Measurements from ENCODE around the gene SMAP1.

The SMAP1 gene

GRCh38 chr6:70844301-70844700 is 176.6 kb downstream of the SMAP1 start:
- DNase-seq, result no peak

DNA sequence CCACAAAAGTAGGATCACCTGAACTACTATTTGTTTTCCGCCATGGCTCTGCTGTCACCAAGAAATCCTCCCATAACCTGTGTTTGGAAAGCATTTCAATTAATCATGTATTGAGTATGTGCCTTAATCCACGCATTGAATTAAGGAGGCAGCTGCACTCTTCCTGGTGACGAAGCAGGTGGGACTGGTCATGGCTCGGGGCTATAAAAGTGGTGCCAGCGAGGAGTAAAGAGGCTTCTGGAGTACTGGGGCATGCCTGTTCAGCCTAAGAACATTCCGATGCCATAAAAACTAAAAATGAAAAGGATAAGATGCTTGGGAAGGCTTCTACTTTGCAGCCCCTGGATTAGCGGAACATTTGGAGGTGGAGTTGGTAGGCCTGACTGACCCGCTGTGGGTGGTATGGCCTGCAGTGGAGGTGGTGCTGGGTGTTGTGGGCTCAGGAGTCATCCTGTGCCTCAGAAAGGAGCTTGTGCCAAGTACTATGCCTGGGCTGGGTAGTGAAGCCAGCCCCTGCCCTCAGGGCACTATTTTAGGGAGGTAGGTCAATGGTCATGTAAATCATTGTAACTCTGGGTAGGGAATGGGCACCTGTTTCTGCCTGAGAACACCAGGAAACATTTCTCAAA is 178.6 kb downstream of the SMAP1 start:
- no peak for DNase-seq

- no peak for DNase-seq
Observed at GRCh38 chr6:70847106-70848084, 179.7 kb downstream of the SMAP1 start.

DNA sequence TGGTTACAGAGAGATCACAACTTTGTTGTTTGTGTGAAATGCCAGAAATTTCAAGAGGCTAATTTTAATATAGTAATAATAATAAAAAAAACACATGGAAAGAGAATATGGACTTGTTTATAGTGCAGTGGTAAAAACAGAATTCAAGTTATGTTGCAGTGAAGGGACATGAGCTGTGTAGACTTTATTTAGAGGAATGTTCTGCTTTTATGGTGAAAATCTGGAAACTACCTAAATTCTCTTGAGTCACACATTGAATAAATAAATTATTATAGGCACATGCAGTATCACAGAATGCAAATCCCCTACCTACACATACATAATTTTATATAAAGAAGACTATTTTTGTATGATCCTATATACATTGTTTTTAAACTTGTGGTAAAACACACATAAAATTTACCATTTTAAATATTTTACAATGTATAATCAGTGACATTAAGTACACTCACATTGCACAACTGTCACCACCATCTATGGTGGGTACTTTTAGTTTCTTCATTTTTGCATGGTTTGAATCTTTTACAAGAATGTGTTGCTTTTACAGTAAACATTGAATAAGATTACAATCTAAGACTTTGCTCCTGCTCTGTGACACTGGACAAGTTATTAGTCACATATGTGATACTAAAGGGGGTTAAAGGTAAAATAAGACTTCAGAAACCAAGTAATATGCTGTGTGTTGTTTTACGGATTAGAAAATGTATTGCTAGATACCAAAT is 181.8 kb downstream of the SMAP1 start:
- DNase-seq, result no peak

DNA sequence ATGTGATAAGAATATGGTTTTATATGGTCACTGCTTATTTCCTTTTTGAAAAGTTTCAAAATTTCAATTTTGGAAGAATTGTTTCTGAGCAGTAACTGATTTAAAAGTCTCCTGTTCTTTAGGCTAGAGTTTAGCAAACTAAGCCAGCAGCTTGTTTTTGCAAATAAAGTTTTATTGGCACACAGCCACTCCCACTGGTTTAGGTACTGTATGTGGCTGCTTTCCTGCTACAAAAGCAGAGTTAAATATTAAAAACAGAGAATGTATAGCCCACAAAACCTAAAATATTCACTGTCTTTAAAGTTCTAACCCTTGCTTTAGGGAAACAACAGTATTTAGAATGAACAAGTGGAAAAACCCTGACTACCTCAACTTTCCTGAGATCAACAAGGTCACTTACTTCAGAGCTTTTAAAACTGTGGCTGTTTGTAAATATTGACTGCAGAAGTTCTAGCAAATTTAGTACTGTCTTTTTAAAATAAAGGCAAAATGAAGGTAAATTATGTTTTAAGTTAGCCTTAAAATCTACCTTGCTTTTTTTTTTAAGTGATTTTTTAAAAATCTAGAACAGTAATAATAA is 185.1 kb downstream of the SMAP1 start:
- DNase-seq, result no peak

GRCh38 chr6:70857387-70858077 is 189.8 kb downstream of the SMAP1 start:
- no peak for DNase-seq

- DNase-seq, result no peak
Observed at GRCh38 chr6:70860045-70860444, 192.4 kb downstream of the SMAP1 start.

DNA sequence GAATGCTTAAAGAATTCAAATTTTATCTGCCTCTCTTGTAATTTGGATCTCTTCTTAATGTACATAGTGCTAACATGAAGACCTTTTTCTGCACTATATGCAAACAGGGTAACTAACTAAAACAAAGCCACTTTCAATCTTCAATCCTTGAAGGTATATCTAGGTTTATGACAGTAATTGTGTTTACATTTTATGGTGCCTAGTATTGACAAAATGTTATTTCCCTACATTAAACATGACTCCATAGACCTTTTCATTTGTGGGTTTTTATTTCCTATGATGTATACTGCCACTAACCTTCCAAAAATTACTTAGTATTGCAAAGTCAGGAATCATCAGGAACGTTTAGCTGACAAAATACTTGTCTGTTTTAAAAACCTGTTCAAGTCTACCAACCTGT is 193.2 kb downstream of the SMAP1 start:
- no peak for DNase-seq

DNA sequence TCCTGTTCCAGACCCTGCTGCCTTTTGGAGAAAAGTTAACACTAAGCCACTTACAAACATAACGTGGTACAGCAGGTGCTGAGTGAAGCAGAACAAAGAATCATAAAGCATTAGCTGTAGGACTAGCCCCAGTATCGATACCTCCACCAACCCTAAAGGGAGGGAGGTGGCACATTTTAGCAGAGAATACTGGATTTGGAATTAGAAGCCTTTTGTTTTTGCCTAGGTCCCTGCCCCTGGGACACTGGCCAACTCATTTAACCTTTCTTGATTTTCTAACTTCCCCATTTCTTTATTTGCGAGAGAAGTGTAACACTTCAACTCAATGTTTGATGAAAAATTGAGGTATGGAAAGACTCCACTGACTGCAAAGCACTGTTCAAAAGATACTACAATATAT is 195.7 kb downstream of the SMAP1 start:
- DNase-seq, result no peak

DNA sequence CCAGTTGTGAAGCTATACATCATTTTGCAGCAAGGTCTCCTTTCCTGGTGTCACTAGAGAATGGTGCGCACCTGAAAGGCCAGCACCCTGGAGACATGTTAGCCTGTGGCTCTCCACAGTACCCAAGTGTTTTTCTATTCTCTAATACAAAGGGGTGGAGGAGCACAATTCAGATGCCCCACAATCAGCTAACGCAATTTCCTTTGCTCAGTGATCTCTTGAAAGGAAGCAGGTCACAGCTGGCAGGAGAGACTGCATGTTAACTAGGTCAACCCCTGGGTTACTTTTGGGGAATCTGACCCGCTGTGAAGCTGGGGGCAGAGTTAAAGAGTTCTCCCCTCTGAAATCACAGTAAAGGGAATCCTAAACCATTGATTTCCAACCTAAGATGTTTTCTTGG is 196.7 kb downstream of the SMAP1 start:
- DNase-seq, result no peak

DNA sequence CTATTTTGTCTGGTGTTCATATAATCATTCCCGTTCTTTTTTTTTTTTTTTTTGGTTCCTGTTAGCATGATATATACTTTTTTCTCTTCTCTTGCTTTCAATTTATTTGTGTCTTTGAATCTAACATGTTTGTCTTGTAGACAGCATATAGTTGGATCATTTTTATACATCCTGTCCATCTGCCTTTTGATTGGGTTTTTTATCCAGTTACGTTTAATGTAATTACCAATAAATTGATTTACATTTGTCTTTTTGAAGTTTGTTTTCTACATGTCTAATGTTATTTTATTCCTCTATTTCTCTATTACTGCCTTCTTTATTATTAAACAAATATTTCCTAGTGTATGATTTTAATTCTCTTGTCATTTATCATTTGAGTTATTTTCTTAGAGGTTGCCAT is 204.8 kb downstream of the SMAP1 start:
- DNase-seq, result no peak

DNA sequence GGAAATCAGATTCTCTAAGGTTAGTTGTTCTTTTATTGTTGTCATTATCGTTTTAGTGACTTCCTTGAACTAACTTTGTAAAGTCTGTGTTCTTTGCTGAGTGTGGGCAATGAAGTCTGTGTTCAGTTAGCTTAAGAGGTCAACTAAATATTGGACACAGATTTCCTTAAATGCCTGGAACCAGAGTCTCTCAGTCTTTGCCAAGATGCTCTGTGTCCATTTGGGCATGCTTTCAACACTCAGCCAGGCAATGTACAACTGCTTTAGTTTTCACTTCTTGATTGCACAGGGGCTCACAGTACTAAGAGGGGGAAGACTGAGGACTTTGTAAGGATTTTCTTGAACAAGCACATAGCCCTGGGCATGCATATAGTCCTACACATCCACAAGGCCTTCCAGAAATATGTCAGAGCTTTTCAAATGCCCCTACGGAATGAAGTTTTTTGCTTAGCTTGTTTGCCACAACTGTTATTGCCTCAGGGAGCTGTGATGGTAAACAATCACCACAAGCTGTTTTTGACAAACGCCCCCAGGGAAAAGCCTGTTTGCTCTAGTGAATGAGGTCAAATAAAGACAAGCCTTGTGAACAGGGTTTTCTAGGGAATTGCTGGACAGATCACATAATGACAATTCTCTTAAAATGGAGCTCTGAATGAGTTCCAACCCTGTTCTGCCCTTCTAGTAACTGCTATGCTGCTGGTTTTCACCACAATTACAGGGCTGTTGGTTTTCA is 206.7 kb downstream of the SMAP1 start:
- no peak for DNase-seq

DNA sequence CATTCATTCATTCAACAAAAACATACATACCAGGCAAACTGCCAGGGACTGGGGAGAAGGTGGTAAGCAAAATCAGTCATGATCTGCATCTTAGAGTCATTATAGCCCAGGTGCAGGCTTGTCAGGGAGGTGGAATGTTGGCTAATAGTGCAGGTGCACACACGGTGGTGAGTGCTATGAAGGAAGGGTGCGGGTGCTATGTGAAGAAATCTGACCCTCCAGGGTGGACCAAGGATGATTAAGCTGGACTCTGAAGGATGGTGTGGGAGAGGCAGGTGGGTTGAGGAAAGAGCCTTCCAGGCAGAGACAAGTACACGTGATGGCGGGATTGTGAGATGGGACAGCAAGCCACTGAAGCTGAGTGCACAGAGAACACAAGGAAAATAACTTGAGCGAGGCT is 211.8 kb downstream of the SMAP1 start:
- no peak for DNase-seq

GRCh38 chr6:70884074-70884983 is 216.6 kb downstream of the SMAP1 start:
- DNase-seq, result peak; percentile 39

DNA sequence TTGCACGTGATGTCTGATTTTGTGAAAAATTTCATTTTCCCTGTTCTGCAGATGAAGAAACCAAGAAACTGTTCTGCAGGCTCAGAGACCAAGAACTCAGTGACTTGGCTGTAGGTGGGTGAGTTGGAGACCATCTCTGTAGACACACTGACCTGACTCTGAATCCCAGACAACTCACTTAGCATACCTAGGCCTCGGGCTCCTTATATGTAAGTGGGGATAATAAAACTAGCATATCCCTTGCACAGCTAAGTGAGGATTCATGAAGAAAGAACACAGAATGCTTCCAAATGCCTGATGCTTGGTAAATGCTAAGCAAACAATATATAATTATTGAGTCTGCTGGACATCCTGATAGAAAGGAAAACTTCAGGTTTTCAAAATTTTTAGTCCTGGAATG is 218.4 kb downstream of the SMAP1 start:
- DNase-seq, result no peak

DNA sequence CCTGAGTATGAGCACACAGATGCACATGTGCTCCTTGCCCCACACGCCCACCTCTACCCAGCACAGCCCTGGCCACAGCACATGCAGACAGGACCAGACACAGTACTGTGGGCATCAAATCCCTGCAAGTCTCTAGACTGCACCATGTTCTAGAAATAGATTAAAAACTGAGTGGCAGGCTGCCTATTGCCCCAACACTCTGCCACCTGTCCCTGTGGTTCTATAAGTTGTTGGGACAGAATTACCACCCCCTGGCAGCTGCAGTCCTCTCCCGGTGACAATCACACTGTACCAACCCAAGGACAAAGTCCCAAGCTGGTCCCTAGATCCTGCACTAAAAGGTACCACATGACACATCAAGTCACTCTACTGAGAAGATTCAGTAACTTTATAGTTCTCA is 219.0 kb downstream of the SMAP1 start:
- DNase-seq, result no peak

DNA sequence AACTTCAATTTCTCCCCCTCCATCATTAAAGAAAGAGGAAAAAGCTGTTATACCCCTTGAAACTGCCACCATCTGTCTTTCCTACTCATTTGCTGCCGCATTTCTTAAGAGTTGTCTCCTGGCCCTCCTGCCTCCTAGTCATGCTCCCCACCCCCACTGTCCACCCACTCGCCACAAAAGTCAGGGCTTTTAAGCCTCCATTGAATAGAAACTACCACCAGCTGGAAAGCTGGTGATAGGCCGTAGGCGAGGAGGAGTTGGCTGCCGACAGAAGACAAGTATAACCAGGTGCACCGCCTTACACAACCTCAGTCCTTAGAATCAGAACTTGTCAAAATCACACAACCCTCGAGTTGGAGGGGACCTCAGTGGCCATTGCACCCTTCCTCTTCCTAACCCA is 221.6 kb downstream of the SMAP1 start:
- no peak for DNase-seq

DNA sequence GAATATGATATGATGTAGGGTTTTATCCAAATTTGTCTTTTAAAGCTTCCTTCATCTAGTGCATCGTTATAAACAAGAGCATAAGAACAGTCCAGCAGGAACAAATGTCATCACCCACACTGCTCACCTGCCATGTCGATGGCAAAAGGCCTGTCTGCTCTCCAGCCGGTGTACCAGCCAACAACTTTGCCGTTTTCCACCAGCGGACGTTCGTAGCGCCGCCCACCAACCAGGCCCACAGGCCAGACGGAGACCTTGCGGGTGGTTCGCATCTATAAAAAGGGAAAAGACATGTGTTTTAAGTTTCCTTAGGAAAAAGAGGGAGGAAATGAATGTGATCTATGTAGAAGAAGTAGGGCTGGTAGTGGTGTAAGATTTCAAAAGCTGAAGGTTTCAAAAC is 226.3 kb downstream of the SMAP1 start:
- DNase-seq, result no peak

- DNase-seq, result no peak
Observed at GRCh38 chr6:70900047-70900446, 232.4 kb downstream of the SMAP1 start.

DNA sequence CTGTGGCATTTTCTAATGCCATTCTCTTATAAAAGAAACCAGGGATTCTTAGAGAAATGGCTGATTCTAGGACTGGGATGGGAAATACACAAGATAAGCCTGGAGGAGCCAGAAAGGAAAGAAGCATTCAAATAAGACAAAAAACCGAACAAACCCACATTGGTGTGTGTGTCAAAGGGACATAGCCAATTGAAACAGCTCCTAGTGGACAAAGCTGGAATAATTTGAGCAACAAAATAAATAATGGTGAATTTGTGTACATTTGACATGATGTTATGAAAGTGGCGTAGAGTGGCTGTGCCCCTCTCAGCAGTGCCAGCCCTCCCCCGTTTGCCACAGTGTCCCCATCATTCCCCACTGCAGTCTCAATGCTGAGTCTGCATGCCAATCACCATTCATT is 233.6 kb downstream of the SMAP1 start:
- no peak for DNase-seq
